Activated naive CD4-positive, alpha-beta T cell treated with anti-CD3 and anti-CD28 coated beads, Interleukin-2, amount 10 ng/mL, durations not matched to agents 7 days and 5 days (primary cell): ENCODE results near the gene EOGT.

Experiments used
- CTCF ChIA-PET: fragments of 350-600 bp; sonication (Branson Sonifier 250); formaldehyde crosslinking; loops from one replicate; lab custom pipeline; 2021; ENCODE audit warnings: antibody characterized with exemption; lab: Charles Lee
- DNase-seq: peaks from one replicate; pipeline ENCODE4 v3.0.0-alpha.2; 2020
- H3K27ac Mint-ChIP-seq: one replicate; pipeline ENCODE4 v1.8.0; 2021; ENCODE audit warnings: mild to moderate bottlenecking, moderate library complexity, mixed read lengths
- H3K27me3 Mint-ChIP-seq: one replicate; pipeline ENCODE4 v1.8.0; 2021; ENCODE audit warnings: mild to moderate bottlenecking, mixed read lengths
- H3K36me3 Mint-ChIP-seq: one replicate; pipeline ENCODE4 v1.8.0; 2021; ENCODE audit warnings: mixed read lengths
- H3K4me1 Mint-ChIP-seq: one replicate; pipeline ENCODE4 v1.8.0; 2021; ENCODE audit warnings: mixed read lengths
- H3K4me3 Mint-ChIP-seq: one replicate; pipeline ENCODE4 v1.8.0; 2021; ENCODE audit warnings: mild to moderate bottlenecking, moderate library complexity, mixed read lengths
- H3K9me3 Mint-ChIP-seq: one replicate; pipeline ENCODE4 v1.8.0; 2021; ENCODE audit warnings: mixed read lengths

The EOGT gene

GRCh38 chr3:69020424-69020823, 6.9 kb upstream of the EOGT start:
- no peak for DNase-seq
- Mint-ChIP-seq H3K4me1 (peaks cover 5% of the 10 kb centered on the region), H3K27ac (no peak overlapping the region), H3K27me3 (no peaks in the 10 kb centered on the region), H3K4me3 (no peak overlapping the region), H3K9me3 (no peaks in the 10 kb centered on the region), H3K36me3 (peaks cover 24% of the 10 kb centered on the region)
- CTCF ChIA-PET: interaction anchor here (0.9 to 1.5 kb wide), 2 partner anchors 11 to 22 kb away, joined by 3 read pairs; no protein-coding TSS in a partner anchor

- H3K36me3 Mint-ChIP-seq: peaks cover 17% of the 10 kb centered on the region
- CTCF ChIA-PET: no interaction called here
- H3K27ac Mint-ChIP-seq: no peak overlapping the region
- H3K9me3 Mint-ChIP-seq: no peaks in the 10 kb centered on the region
- no peak for DNase-seq
- H3K4me1 Mint-ChIP-seq: peaks cover 29% of the 10 kb centered on the region
- no peaks in the 10 kb centered on the region for H3K27me3 Mint-ChIP-seq
- H3K4me3 Mint-ChIP-seq: no peak overlapping the region
Measured at GRCh38 chr3:69016901-69017300, 3.4 kb upstream of the EOGT start.

DNA sequence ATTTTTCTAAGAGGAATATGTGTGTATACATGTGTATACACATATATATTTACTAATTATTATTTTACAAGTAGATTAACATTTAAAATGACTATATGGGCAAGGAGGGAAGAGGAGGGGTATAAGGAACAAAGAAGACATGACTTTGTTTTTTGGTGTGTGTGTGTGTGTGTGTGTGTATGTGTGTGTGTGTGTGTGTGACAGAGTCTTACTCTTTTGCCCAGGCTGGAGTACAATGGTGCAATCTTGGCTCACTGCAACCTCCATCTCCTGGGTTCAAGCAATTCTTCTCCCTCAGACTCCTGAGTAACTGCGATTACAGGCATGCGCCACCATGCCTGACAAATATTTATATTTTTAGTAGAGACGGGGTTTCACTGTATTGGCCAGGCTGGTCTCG, 2.6 kb upstream of the EOGT start:
- Mint-ChIP-seq H3K36me3 (peaks cover 18% of the 10 kb centered on the region), H3K4me3 (no peak overlapping the region), H3K27me3 (no peaks in the 10 kb centered on the region), H3K27ac (no peak overlapping the region), H3K4me1 (peaks cover 32% of the 10 kb centered on the region), H3K9me3 (no peaks in the 10 kb centered on the region)
- CTCF ChIA-PET: no interaction called here
- DNase-seq: no peak

GRCh38 chr3:69014022-69014580, 617 bp upstream of the EOGT start:
- Mint-ChIP-seq H3K4me3 (peak overlapping the region; percentile 80), H3K36me3 (peaks cover 21% of the 10 kb centered on the region), H3K4me1 (peaks cover 29% of the 10 kb centered on the region), H3K27me3 (no peaks in the 10 kb centered on the region), H3K9me3 (no peaks in the 10 kb centered on the region), H3K27ac (peak overlapping the region; percentile 69)
- CTCF ChIA-PET: interaction anchor here (1.0 kb wide), 1 partner anchor 70 kb away, joined by 3 read pairs; the partner anchor contains the start of gene ARL6IP5
- DNase-seq: no peak

GRCh38 chr3:69012800-69013252, 658 bp downstream of the EOGT start:
- no peak for DNase-seq

GRCh38 chr3:69012100-69012799, 1.2 kb downstream of the EOGT start:
- CTCF ChIA-PET: interaction anchor here (1.1 kb wide), 1 partner anchor 12 kb away, joined by 3 read pairs; no protein-coding TSS in a partner anchor
- Mint-ChIP-seq H3K27me3 (no peaks in the 10 kb centered on the region), H3K9me3 (no peaks in the 10 kb centered on the region), H3K4me3 (peak overlapping the region; percentile 85), H3K36me3 (peaks cover 13% of the 10 kb centered on the region), H3K27ac (no peak overlapping the region), H3K4me1 (peaks cover 27% of the 10 kb centered on the region)
- DNase-seq: no peak

More at GRCh38 chr3:69012800-69013252, 658 bp downstream of the EOGT start:
- H3K9me3 Mint-ChIP-seq: no peaks in the 10 kb centered on the region
- no peak overlapping the region for H3K27ac Mint-ChIP-seq
- H3K27me3 Mint-ChIP-seq: no peaks in the 10 kb centered on the region
- H3K4me1 Mint-ChIP-seq: peaks cover 29% of the 10 kb centered on the region
- H3K36me3 Mint-ChIP-seq: peaks cover 17% of the 10 kb centered on the region
- peak overlapping the region; percentile 85 for H3K4me3 Mint-ChIP-seq
- CTCF ChIA-PET: interaction anchor here (1.0 to 1.1 kb wide), 2 partner anchors 13 to 72 kb away, joined by 3 read pairs; partner anchors contain the start of gene ARL6IP5

DNA sequence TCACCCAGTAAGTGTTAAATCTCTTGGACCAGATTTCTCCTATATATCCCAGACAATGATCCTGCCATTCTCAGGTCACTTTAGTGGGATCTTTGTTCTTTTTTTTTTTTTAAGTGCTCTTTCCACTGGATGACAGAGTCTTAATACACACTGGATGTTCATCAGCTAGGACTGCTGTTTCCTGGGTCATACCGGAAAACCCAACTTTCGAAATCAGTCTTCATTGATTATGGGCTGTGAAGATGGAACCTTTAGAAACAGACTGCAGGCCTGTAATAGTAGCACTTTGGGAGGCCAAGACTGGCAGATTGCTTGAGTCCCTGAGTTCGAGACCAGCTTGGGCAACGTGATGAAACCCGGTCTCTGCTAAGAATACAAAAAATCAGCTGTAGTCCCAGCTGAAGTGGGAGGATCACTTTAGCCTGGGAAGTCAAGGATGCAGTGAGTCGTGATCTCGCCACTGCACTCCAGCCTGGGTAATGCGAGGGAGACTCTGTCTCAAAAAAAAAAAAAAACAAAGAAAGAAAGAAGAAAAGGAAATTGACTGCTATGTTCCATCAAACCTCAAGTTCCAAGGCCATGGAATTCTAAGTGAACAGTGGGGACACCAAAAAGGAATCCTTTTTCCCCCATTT, 2.3 kb downstream of the EOGT start:
- DNase-seq: no peak
- Mint-ChIP-seq H3K4me1 (peaks cover 27% of the 10 kb centered on the region), H3K4me3 (peak overlapping the region; percentile 23), H3K36me3 (peaks cover 11% of the 10 kb centered on the region), H3K9me3 (no peaks in the 10 kb centered on the region), H3K27ac (no peak overlapping the region), H3K27me3 (no peaks in the 10 kb centered on the region)
- CTCF ChIA-PET: no interaction called here

- H3K36me3 Mint-ChIP-seq: peaks cover 23% of the 10 kb centered on the region
- no peaks in the 10 kb centered on the region for H3K27me3 Mint-ChIP-seq
- H3K4me1 Mint-ChIP-seq: peaks cover 21% of the 10 kb centered on the region
- H3K27ac Mint-ChIP-seq: no peak overlapping the region
- CTCF ChIA-PET: interaction anchor here (1.0 kb wide), 1 partner anchor 11 kb away, joined by 3 read pairs; no protein-coding TSS in a partner anchor
- no peak for DNase-seq
- no peaks in the 10 kb centered on the region for H3K9me3 Mint-ChIP-seq
- H3K4me3 Mint-ChIP-seq: no peak overlapping the region
Measured at GRCh38 chr3:69009559-69010410, 3.7 kb downstream of the EOGT start.

GRCh38 chr3:69008980-69009379, 4.5 kb downstream of the EOGT start:
- Mint-ChIP-seq H3K9me3 (no peaks in the 10 kb centered on the region), H3K4me3 (no peak overlapping the region), H3K27me3 (no peaks in the 10 kb centered on the region), H3K4me1 (peaks cover 13% of the 10 kb centered on the region), H3K36me3 (peaks cover 26% of the 10 kb centered on the region), H3K27ac (no peak overlapping the region)
- CTCF ChIA-PET: interaction anchor here (1.0 kb wide), 1 partner anchor 12 kb away, joined by 3 read pairs; no protein-coding TSS in a partner anchor
- no peak for DNase-seq

DNA sequence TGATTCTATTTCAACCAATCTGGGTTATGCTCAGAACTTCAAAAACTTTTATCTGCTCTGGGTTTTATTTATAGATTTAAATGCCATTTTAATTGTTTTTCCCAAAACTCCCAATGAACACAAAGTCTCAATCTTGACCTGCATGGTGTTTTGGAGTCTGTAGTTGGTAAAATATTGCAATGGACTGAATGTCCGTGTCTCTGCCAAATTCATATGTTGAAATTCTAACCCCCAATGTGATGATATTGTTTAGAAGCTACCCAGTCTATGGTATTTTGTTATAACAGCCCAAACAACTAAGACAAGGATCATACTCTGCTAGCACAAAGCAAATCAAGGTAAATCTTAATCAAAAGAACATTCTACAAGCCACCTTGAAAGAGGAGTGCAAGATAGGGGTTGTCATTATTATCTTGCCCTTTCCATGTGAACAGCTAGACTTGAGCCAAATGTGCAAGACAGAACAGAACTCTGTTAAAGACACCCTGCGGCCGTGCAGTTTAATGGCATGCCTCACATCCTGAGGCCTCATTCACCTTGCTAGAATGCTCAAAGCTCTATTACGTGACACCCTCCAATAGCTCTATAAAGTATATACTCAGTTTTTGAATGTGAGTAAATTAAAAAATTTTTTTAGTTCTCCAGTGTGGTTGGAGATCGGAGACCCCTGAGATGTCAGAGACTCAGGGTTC, 7.5 kb downstream of the EOGT start:
- CTCF ChIA-PET: no interaction called here
- H3K36me3 Mint-ChIP-seq: peaks cover 36% of the 10 kb centered on the region
- no peak for DNase-seq
- H3K9me3 Mint-ChIP-seq: no peaks in the 10 kb centered on the region
- no peaks in the 10 kb centered on the region for H3K4me1 Mint-ChIP-seq
- H3K4me3 Mint-ChIP-seq: no peak overlapping the region
- H3K27ac Mint-ChIP-seq: no peak overlapping the region
- no peaks in the 10 kb centered on the region for H3K27me3 Mint-ChIP-seq

- H3K36me3 Mint-ChIP-seq: peaks cover 36% of the 10 kb centered on the region
- H3K27ac Mint-ChIP-seq: no peak overlapping the region
- no peak overlapping the region for H3K4me3 Mint-ChIP-seq
- CTCF ChIA-PET: no interaction called here
- DNase-seq: no peak
- no peaks in the 10 kb centered on the region for H3K9me3 Mint-ChIP-seq
- H3K4me1 Mint-ChIP-seq: no peaks in the 10 kb centered on the region
- H3K27me3 Mint-ChIP-seq: no peaks in the 10 kb centered on the region
Measured at GRCh38 chr3:69005071-69005790, 8.3 kb downstream of the EOGT start.

DNA sequence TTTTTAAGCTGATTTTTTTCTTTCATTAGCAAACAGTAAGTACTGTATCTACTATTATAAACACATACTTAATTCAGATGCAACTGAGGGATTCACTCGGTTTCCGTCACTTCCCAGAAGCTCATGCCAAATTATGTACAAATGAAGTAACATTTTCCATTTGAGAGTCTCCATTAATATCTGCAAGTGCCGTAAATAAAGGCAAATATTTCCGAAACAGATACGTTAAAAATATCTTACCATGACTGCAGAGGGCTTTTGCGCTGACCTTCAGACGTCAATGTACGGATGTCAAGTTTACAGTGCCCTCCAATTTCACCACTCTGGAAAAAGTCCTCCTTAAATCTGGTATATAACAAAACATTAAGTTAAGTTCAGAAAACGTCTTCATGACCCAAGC, 9.3 kb downstream of the EOGT start:
- Mint-ChIP-seq H3K27me3 (no peaks in the 10 kb centered on the region), H3K9me3 (no peaks in the 10 kb centered on the region), H3K36me3 (peaks cover 35% of the 10 kb centered on the region), H3K4me1 (no peaks in the 10 kb centered on the region), H3K27ac (no peak overlapping the region), H3K4me3 (no peak overlapping the region)
- DNase-seq: no peak
- CTCF ChIA-PET: no interaction called here

GRCh38 chr3:68999605-69000004, 13.9 kb downstream of the EOGT start:
- Mint-ChIP-seq H3K4me3 (no peak overlapping the region), H3K27me3 (no peaks in the 10 kb centered on the region), H3K27ac (no peak overlapping the region), H3K4me1 (no peaks in the 10 kb centered on the region), H3K9me3 (no peaks in the 10 kb centered on the region), H3K36me3 (peaks cover 33% of the 10 kb centered on the region)
- CTCF ChIA-PET: interaction anchor here (1.5 kb wide), 1 partner anchor 13 kb away, joined by 3 read pairs; no protein-coding TSS in a partner anchor
- no peak for DNase-seq
